ENCODE measurements around the gene TYMS.

Gene TYMS

GRCh38 chr18:647304-647703 lies 10.1 kb upstream of the TYMS start:
- Histone ChIP-seq H3K4me1 (ENCODE audit: control insufficient read depth, insufficient read depth, low read length, poor library complexity, severe bottlenecking) (peaks cover 3% of the 10 kb centered on the region), H3K36me3 (ENCODE audit: control insufficient read depth, insufficient read depth, low read length) (no peaks in the 10 kb centered on the region), H3K4me3 (ENCODE audit: extremely low read depth, insufficient read depth, low read length, poor library complexity, severe bottlenecking) (no peak overlapping the region), H3K27ac (ENCODE audit: low read depth, low read length, severe bottlenecking) (no peak overlapping the region), H3K9me3 (ENCODE audit: control insufficient read depth, low read length) (no peaks in the 10 kb centered on the region)
- WGBS, 2 experiments (ENCODE audit: insufficient coverage in 2 of 2) = 94% methylated on average over 5 of the region's 5 CpGs

DNA sequence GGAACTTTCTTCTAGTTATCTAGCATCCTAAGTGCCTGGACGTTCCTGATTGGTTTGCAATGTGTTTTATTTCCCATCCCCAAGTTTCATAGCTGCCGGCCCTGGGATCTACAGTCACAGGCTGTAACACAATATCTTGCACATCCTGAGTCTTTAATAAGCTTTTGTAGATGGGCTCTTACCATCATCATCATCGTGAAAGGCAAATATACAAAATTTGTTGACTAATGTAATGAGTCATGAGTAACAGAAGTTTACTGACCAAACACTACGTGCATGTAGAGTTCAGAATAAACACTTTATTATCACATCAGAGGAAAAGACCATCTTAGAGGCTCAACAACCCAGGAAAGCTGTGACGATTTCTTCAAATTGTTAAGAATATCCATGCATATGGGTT lies 8.1 kb upstream of the TYMS start:
- no peak overlapping the region for H3K27ac ChIP-seq (ENCODE audit: low read depth, low read length, severe bottlenecking)
- WGBS, 2 experiments (ENCODE audit: insufficient coverage in 2 of 2) = 90 to 100% methylated on average over 1 to 2 of the region's 5 CpGs
- no peaks in the 10 kb centered on the region for H3K36me3 ChIP-seq (ENCODE audit: control insufficient read depth, insufficient read depth, low read length)
- H3K9me3 ChIP-seq (ENCODE audit: control insufficient read depth, low read length) = no peaks in the 10 kb centered on the region
- H3K4me3 ChIP-seq (ENCODE audit: extremely low read depth, insufficient read depth, low read length, poor library complexity, severe bottlenecking) = no peak overlapping the region
- H3K4me1 ChIP-seq (ENCODE audit: control insufficient read depth, insufficient read depth, low read length, poor library complexity, severe bottlenecking) = peaks cover 6% of the 10 kb centered on the region

DNA sequence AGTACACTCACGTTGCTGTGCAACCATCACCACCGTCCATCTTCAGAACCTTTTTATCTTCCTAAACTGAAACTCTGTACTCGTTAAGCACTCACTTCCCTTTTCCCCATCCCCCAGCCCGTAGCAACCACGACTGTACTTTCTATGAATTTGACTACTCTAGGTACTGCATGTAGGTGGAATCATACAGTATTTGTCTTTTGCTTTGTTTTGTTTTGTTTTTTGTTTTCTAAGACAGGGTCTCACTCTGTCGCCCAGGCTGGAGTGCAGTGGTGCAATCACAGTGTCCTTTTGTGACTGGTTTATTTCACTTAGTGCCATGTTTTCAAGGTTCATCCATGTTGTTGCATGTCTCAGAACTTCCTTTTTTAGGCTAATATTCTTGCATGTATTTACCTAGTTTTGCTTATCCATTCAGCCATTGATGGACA lies 7.0 kb upstream of the TYMS start:
- H3K4me1 ChIP-seq (ENCODE audit: control insufficient read depth, insufficient read depth, low read length, poor library complexity, severe bottlenecking) = peaks cover 6% of the 10 kb centered on the region
- H3K27ac ChIP-seq (ENCODE audit: low read depth, low read length, severe bottlenecking) = no peak overlapping the region
- no peak overlapping the region for H3K4me3 ChIP-seq (ENCODE audit: extremely low read depth, insufficient read depth, low read length, poor library complexity, severe bottlenecking)
- no peaks in the 10 kb centered on the region for H3K9me3 ChIP-seq (ENCODE audit: control insufficient read depth, low read length)
- no peaks in the 10 kb centered on the region for H3K36me3 ChIP-seq (ENCODE audit: control insufficient read depth, insufficient read depth, low read length)
- 88 to 93% methylated on average over 3 of the region's 6 CpGs for WGBS, 2 experiments (ENCODE audit: insufficient coverage in 2 of 2)

- Histone ChIP-seq H3K9me3 (ENCODE audit: control insufficient read depth, low read length) (no peaks in the 10 kb centered on the region), H3K4me3 (ENCODE audit: extremely low read depth, insufficient read depth, low read length, poor library complexity, severe bottlenecking) (no peak overlapping the region), H3K4me1 (ENCODE audit: control insufficient read depth, insufficient read depth, low read length, poor library complexity, severe bottlenecking) (peaks cover 6% of the 10 kb centered on the region), H3K27ac (ENCODE audit: low read depth, low read length, severe bottlenecking) (no peak overlapping the region), H3K36me3 (ENCODE audit: control insufficient read depth, insufficient read depth, low read length) (no peaks in the 10 kb centered on the region)
- 82 to 92% methylated on average over 2 of the region's 4 CpGs for WGBS, 2 experiments (ENCODE audit: insufficient coverage in 2 of 2)
These were observed 5.3 kb upstream of the TYMS start for GRCh38 chr18:652131-652530.

DNA sequence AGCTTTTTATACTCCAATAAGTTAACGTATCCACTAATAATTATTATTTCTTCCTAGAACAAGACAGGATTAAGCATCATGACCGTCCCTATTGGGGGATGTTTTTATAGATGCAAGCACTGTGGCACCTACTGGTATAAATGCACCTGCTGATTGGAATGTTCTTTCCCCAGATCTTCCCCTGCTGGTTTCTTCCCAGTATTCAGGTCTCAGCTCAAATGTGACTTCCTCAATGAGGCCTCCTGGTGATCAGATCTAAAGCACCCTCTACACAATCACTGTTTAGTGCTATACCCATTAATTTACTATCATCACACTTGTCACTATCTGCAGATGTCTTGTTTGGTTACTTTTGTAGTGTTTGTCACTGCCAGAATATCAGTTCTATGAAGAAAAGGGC lies 3.9 kb upstream of the TYMS start:
- no CpG with 5 or more reads among the region's 2 CpGs for WGBS, 2 experiments (ENCODE audit: insufficient coverage in 2 of 2)
- H3K27ac ChIP-seq (ENCODE audit: low read depth, low read length, severe bottlenecking) = no peak overlapping the region
- H3K9me3 ChIP-seq (ENCODE audit: control insufficient read depth, low read length) = no peaks in the 10 kb centered on the region
- H3K4me1 ChIP-seq (ENCODE audit: control insufficient read depth, insufficient read depth, low read length, poor library complexity, severe bottlenecking) = peaks cover 6% of the 10 kb centered on the region
- no peak overlapping the region for H3K4me3 ChIP-seq (ENCODE audit: extremely low read depth, insufficient read depth, low read length, poor library complexity, severe bottlenecking)
- H3K36me3 ChIP-seq (ENCODE audit: control insufficient read depth, insufficient read depth, low read length) = peaks cover under 1% of the 10 kb centered on the region

DNA sequence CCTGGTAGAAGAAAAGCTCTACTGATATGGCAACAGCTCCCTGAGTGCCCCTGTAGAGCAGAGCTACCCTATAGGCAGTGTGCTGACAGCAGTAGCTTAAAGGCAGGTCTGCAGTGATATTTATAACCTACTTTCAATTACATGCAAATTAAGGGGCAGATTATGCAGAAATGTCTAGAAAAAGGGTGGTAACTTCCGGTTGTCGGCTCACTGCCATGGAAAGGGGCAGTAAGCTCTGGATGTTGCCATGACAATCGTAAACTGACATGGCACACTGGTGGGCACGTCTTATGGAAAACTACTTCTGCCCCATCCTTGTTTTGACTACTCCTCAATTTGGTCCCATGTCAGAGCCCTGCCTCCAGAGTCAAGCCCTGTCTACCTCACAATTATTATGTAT lies 2.9 kb upstream of the TYMS start:
- 82 to 90% methylated on average over 4 of the region's 4 CpGs for WGBS, 2 experiments (ENCODE audit: insufficient coverage in 2 of 2)
- H3K27ac ChIP-seq (ENCODE audit: low read depth, low read length, severe bottlenecking) = no peak overlapping the region
- no peak overlapping the region for H3K4me3 ChIP-seq (ENCODE audit: extremely low read depth, insufficient read depth, low read length, poor library complexity, severe bottlenecking)
- H3K9me3 ChIP-seq (ENCODE audit: control insufficient read depth, low read length) = no peaks in the 10 kb centered on the region
- peaks cover 6% of the 10 kb centered on the region for H3K4me1 ChIP-seq (ENCODE audit: control insufficient read depth, insufficient read depth, low read length, poor library complexity, severe bottlenecking)
- peaks cover 11% of the 10 kb centered on the region for H3K36me3 ChIP-seq (ENCODE audit: control insufficient read depth, insufficient read depth, low read length)

- Histone ChIP-seq H3K9me3 (ENCODE audit: control insufficient read depth, low read length) (peaks cover 8% of the 10 kb centered on the region), H3K27ac (ENCODE audit: low read depth, low read length, severe bottlenecking) (no peak overlapping the region), H3K4me1 (ENCODE audit: control insufficient read depth, insufficient read depth, low read length, poor library complexity, severe bottlenecking) (peaks cover 6% of the 10 kb centered on the region), H3K4me3 (ENCODE audit: extremely low read depth, insufficient read depth, low read length, poor library complexity, severe bottlenecking) (no peak overlapping the region), H3K36me3 (ENCODE audit: control insufficient read depth, insufficient read depth, low read length) (peaks cover 20% of the 10 kb centered on the region)
- 90 to 92% methylated on average over 4 to 5 of the region's 6 CpGs for WGBS, 2 experiments (ENCODE audit: insufficient coverage in 2 of 2)
These were observed 2.0 kb upstream of the TYMS start for GRCh38 chr18:655445-655844.

DNA sequence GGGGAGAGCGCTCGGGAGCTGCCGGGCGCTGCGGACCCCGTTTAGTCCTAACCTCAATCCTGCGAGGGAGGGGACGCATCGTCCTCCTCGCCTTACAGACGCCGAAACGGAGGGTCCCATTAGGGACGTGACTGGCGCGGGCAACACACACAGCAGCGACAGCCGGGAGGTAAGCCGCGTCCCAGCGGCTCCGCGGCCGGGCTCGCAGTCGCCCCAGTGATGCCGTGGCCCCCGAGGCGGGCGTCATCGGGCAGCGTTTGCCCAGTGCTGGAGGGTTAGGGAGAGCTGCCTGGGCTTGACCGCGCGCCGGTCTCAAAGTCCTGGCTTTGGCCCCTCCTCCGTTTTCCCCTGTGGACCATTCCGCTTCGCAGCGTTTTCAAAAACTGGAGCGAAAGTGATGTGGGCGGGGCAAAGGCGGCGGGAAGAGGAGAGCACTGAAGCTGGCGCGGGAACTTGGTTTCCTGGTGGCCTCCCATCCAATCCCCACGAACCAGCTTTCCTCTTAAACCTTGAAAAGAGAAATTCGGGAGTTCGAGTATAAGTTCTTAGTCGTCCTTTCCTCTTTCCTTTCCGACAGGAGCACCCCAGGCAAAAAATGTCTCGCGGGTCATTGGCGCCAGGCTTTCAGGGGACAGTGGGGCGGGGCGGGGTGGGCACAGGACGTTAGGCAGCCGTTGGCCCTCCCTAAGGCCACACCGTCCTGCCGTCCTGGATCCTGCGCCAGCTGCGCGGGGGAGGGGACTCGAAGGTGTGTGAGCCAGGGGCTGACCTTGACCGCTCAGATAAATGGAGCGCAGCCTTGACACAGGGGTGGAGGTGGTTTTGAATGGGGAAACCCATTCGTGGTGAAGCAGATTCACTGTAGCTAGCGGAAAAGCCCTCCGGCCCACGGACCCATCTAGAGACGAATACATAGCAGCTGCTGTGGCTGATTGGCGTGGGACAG lies 821 bp downstream of the TYMS start:
- peaks cover 40% of the 10 kb centered on the region for H3K36me3 ChIP-seq (ENCODE audit: control insufficient read depth, insufficient read depth, low read length)
- no peaks in the 10 kb centered on the region for H3K4me1 ChIP-seq (ENCODE audit: control insufficient read depth, insufficient read depth, low read length, poor library complexity, severe bottlenecking)
- peaks cover 9% of the 10 kb centered on the region for H3K9me3 ChIP-seq (ENCODE audit: control insufficient read depth, low read length)
- WGBS, 2 experiments (ENCODE audit: insufficient coverage in 2 of 2) = 1 to 5% methylated on average over 57 to 58 of the region's 72 CpGs
- peak overlapping the region; percentile 85 for H3K4me3 ChIP-seq (ENCODE audit: extremely low read depth, insufficient read depth, low read length, poor library complexity, severe bottlenecking)
- H3K27ac ChIP-seq (ENCODE audit: low read depth, low read length, severe bottlenecking) = peak overlapping the region; percentile 87

DNA sequence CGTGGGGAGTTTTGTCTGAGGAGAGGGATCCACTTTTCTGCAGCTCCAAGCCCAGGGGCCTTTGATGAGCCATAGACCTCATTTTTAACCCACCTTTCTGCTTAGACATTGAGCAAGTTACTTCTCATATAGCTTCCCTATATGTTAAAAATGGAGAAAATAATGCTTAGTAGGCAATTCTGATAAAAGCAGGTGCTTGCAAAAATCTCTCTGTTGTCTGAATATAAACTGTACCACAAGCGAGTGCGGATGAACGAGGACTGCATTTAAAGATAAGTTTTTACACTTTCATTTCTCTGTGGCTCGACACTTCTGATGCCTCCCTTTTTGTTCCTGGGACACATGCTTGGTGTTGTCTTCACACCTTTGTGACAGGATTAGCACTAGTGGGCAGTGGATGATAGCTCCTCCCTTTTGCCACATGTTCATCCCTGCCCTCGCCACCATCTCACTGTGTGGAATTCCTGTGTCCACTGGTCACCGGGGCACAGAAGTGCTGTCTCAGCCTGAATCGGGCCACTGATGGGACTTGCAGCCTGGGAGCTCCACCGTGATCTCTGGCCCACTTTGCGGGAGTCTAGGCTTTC lies 1.6 kb downstream of the TYMS start:
- WGBS, 2 experiments (ENCODE audit: insufficient coverage in 2 of 2) = 91 to 99% methylated on average over 8 to 9 of the region's 10 CpGs
- Histone ChIP-seq H3K27ac (ENCODE audit: low read depth, low read length, severe bottlenecking) (no peak overlapping the region), H3K36me3 (ENCODE audit: control insufficient read depth, insufficient read depth, low read length) (peaks cover 40% of the 10 kb centered on the region), H3K4me3 (ENCODE audit: extremely low read depth, insufficient read depth, low read length, poor library complexity, severe bottlenecking) (peak overlapping the region; percentile 85), H3K9me3 (ENCODE audit: control insufficient read depth, low read length) (peaks cover 9% of the 10 kb centered on the region), H3K4me1 (ENCODE audit: control insufficient read depth, insufficient read depth, low read length, poor library complexity, severe bottlenecking) (no peaks in the 10 kb centered on the region)

GRCh38 chr18:659597-659996 lies 2.1 kb downstream of the TYMS start:
- H3K27ac ChIP-seq (ENCODE audit: low read depth, low read length, severe bottlenecking) = no peak overlapping the region
- WGBS, 2 experiments (ENCODE audit: insufficient coverage in 2 of 2) = 92 to 99% methylated on average over 5 to 6 of the region's 6 CpGs
- H3K4me3 ChIP-seq (ENCODE audit: extremely low read depth, insufficient read depth, low read length, poor library complexity, severe bottlenecking) = peak overlapping the region; percentile 85
- no peaks in the 10 kb centered on the region for H3K4me1 ChIP-seq (ENCODE audit: control insufficient read depth, insufficient read depth, low read length, poor library complexity, severe bottlenecking)
- H3K9me3 ChIP-seq (ENCODE audit: control insufficient read depth, low read length) = peaks cover 9% of the 10 kb centered on the region
- H3K36me3 ChIP-seq (ENCODE audit: control insufficient read depth, insufficient read depth, low read length) = peaks cover 40% of the 10 kb centered on the region

- 90 to 100% methylated on average over 1 of the region's 4 CpGs for WGBS, 2 experiments (ENCODE audit: insufficient coverage in 2 of 2)
- no peak overlapping the region for H3K27ac ChIP-seq (ENCODE audit: low read depth, low read length, severe bottlenecking)
- no peak overlapping the region for H3K4me3 ChIP-seq (ENCODE audit: extremely low read depth, insufficient read depth, low read length, poor library complexity, severe bottlenecking)
- H3K36me3 ChIP-seq (ENCODE audit: control insufficient read depth, insufficient read depth, low read length) = peaks cover 49% of the 10 kb centered on the region
- no peaks in the 10 kb centered on the region for H3K4me1 ChIP-seq (ENCODE audit: control insufficient read depth, insufficient read depth, low read length, poor library complexity, severe bottlenecking)
- peaks cover 9% of the 10 kb centered on the region for H3K9me3 ChIP-seq (ENCODE audit: control insufficient read depth, low read length)
These were observed 4.7 kb downstream of the TYMS start for GRCh38 chr18:662197-662596.
